Adrenal gland (tissue), 5 donors: ENCODE results near the gene JAZF1.

Source experiments
- CTCF ChIP-seq, 6 experiments: fragments of 450-650 bp in 4 of 6; fragments of 200-600 bp in 2 of 6; sonication (generic) in 1 of 6; IDR thresholded peaks; 1 replicate in 5 of 6; 2 replicates in 1 of 6; pipeline versions ENCODE4 v1.5.1 to v1.8.0; 2016 to 2021; ENCODE audit warnings: antibody characterized with exemption in 6 of 6, mild to moderate bottlenecking in 2 of 6, moderate library complexity in 1 of 6
- POLR2A ChIP-seq, 2 donors: fragments of 450-650 bp; IDR thresholded peaks; one replicate each; pipeline ENCODE4 v1.6.1; 2017; ENCODE audit warnings: antibody characterized with exemption in 2 of 2, mild to moderate bottlenecking in 2 of 2, moderate library complexity in 1 of 2
- donor health status: DM: no; HTN: no; CAD: no.

- TF ChIP-seq CTCF (IDR thresholded peaks at IDR 0.05) (no peak), POLR2A (IDR thresholded peaks at IDR 0.05) (no peak)
These were observed 334.2 kb downstream of the JAZF1 start for GRCh38 chr7:27846388-27846787.
